Activated T-cell treated with anti-CD3 and anti-CD28 coated beads for 24 hours (primary cell): ENCODE measurements around the gene KLRC4.
"Not testable (repeated sequence)": the region's sequence is repeated elsewhere in the genome, so short reads cannot be mapped to it uniquely, and the experiment has no call there.

Experiments
- DNase-seq: peaks from one replicate; pipeline ENCODE4 v3.0.0-alpha.2; 2020; ENCODE audit warnings: low read depth

The KLRC4 gene

DNA sequence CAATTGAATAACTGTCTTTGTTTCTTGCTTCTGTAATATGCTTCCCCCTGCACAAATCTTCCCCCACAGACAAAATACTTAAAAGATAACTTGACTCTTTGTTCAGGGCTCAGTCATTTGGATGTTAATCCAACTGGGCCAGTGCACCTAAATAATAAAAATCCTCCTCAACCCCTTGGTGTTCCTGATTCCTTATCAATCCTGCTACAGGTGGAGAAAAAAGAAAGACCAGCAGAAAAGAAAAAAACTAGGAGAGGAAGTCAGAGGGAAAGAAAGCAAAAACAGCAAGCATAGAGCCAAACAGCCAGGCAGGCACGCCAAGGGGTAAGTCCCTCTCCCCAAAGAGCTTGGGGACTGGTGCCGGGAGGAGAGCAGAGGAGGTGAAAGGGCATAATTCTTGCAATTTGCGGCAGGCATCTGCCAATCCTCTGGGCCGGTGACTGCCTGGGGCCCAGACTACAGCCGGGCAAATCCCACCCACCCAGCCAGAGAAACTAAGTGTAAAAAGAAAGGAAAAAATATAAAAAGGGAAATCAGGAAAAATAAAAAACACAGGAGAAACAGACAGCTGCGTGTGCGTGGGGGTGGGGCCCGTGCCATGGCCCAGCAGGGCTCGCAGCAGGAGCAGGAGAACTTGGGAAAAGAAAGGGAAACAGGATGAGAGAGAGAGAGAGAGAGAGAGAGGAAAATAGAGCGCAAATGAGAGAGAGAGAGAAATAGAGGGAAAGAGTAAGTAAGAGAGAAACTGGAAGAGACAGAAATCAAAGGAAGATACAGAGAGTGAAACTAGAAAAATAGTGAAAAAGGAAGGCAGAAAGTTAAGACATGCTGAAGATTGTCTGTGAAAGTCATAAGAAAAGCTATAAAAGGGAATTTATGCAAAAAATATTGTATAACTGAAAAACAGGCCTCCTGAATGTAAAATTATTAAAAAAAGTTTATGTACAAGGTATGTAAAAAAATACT, 41.1 kb downstream of the KLRC4 start:
- no peak for DNase-seq

DNA sequence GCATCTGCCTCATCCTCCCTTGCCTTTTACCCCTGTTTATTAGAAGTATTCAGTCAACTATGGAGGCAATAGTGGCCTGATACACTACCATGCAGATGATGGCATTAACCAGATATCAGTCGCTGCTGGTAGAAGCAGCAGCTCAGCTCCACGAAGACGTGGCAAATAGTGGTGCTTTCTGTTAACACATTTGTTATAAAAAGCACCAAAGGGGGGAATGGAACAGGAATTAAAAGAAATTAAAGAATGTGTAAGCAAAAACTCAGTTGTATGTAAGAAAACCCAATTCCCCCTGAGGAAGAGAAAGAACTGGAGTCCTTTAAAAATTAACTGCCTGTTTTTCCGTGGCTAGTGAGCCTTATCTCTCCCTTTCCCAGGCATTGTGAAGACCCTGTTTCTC, 41.8 kb downstream of the KLRC4 start:
- DNase-seq: not testable (repeated sequence)

DNA sequence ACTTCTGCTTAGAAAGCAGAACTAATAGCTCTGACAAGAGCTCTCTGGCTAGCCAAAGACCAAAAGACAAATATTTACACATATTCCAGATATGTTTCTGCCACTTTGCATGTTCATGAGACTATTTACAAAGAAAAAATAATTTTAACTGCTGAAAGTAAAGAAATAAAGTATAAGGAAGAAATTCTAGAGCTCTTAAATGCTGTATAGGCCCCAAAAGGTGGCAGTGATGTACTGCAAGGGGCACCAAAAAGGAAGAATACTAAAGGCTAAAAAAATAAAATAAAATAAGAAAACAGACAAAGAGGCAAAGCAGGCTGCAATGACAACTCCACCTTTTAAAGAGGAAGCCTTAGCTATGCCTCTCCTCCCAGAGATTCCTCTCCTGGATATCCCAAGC, 42.7 kb downstream of the KLRC4 start:
- DNase-seq: no peak

DNA sequence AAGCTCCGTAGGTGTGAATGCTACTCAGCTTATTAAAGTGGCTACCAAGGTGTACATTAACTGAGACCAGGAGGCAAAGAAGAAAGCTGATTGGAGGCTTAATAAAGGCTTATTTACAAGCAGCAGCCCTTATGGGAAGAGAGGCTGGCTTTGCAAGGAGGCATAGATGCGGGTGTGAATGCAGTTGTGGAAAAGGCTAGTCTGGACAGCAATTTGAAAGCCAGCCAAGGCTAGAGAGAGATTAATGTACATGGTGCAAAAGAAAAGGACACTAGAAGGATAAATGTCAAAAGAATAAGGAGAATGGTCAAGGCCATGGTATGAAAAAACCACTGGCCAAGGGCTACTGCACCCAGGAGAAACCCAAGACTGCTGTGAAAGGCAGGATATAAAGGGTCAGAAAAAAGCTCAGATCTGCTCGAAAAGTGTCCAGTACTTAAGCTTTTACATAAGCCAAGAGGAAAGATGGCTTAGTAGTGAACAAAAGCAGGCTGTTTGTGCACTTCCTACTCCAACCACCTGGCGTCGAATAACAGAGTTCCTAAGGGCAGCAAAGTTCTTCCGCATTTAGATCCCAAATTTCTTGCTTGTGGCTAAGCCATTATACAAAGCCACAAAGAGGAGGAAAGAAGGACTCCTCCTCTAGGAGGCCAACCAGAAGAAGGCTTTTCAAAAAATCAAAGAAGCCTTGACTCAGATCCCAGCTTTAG, 43.7 kb downstream of the KLRC4 start:
- DNase-seq: no peak

DNA sequence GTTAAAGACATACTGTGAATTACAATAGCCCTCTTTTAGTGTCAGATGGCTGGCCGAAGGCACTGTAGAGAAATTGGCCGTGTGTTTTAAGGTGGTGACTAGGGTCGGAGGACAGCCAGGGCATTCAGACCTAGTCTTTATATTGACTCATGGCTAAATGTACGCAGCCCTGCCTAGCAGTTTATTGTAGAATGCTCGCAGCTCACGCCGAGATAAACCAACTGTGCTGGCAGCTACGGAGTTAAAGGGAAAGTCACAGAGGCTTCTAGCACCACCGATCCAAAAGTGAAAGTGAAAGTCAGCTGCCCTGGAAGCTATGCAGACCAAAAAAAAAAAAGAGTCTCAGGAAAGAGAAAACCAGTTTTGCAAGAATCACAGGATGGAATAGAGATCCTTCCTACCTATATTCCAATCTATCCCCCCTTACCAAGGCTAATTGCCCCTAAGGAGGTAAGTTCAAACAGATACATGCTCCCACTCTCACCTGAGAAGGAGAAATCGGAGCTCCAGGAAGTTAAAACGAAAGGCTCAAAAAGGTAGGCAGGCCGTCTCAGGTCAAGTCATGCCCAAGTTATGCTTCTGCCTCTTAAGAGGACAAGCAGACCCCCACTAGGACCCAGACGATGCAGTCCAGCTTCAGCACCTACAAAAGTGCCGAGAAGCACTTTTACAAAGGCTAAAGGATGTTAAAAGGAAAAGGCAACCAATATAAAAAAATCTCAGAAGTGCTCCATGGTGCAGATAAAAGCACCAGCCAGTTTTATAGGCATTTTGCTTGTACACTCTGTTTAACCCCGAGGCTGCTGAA, 44.5 kb downstream of the KLRC4 start:
- DNase-seq: peak; percentile 50

DNA sequence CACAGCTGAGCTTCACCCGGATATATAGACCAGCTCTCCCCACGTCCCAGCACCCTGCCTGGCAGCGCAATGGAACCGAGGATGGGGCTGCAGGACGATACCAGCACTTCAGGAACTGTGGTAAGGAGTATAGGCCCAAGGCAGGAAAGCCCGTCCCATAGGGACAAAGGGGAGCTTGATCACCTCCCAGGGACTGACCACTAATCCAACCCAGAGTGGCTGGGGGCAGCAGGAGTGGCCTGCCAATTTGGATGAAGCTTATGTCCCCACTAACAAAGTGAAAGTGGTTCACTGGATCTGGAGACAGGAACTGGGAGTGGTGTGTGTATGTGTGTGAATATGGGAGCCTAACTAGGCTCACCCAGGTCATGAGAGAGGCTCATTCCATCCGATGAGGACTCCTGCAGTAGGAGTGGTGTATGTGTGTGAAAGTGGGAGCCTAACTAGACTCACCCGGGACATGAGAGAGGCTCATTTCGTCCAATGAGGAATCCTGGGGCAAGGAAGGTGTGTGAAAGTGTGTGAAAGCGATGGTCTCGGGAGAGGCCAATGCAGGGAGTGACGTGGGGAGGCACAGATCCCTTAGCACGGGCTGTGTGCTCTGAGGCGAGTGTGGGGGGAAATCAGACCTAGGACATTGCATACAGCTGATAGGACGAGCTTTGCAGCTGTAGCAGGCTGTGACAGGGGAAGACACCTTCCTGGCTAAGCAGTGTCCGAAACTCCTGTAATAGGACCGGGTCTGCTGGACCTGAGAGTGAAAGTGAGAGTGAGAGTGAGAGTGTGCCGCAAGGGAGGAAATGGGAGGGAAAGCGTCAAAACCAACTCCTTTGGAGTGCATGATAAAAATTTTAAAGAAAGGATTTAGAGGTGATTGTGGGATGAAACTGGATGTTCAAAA, 45.4 kb downstream of the KLRC4 start:
- no peak for DNase-seq

DNA sequence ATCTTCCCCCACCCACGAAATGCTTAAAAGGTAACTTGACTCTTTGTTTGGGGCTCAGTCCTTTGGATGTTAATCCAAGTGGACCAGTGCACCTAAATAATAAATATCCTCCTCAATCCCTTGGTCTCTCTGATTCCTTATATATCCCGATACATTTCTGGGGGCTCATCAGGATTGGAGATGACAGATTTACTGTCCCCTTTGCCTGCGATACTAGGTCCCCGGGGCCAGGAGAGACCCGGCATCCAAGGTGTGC, 46.0 kb downstream of the KLRC4 start:
- DNase-seq: no peak

DNA sequence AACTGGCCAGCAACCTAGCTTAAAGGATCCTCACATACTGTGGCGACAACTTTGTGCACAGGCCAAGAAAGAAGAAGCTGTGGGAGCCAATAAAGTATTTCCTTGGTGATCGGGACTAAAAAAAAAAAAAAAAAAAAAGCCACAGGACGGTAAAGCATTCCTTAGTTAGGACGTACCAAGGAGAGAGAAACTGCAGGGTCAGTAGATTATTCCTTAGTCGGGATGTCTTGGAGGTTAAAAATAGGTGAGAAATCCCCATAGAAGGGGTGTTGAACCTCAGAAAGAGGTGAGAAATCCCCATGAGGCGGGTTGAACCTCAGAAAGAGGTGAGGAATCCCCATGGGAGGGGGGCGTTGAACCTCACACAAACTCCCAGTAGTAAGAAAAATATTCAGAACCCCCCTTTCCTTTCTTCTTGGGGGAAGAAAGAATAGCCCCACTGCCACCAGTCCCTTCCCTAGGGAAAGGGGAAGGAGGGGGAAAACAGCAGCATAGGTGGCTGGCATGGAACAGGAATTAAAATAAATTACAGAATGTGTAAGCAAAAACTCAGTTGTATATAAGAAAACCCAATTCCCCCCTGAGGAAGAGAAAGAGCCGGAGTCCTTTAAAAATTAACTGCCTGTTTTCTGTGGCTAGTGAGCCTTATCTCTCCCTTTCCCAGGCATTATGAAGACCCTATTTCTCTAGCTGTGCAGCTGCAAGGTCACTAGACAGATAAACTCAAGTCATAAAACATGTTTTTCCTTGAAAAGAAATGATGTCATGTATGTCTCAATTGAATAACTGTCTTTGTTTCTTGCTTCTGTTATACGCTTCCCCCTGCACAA, 46.5 kb downstream of the KLRC4 start:
- no peak for DNase-seq

DNA sequence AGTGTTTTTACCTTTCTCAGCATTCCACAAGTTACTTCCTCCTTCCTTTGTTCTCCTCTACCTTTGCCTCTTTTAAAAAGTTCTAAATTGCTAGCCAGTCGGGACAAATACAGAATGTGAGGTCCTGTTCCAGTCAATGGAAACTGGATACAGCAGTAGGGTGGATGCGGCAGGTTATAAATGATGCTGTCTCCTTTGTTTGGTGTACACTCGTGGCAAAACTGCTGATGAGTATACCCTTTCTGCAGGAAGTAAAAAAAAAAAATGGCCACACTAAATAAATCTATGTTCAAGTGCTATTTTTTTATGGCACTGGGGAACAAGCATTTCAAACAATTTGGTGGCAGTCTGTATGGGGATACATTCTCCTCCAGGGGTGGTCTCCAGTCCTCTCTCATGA, 47.2 kb downstream of the KLRC4 start:
- DNase-seq: no peak

DNA sequence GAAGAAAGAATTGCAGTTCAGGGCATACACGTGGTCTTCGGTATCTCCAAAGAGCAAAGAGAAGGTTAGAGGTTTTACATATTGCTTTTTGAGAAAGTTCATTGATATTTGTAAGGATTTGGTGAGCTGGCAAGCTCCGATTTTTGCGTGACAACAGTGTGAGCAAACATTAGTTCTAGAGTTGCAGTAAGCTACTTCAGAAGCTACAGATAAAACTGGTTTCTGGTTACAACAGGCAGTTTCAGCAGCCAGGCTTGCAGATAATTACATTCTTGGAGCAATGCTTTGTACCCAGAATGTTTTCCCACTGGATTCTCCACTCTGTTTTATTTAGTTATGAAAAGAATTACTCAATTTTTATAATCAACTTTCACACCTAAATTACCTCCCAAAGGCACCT, 47.9 kb downstream of the KLRC4 start:
- DNase-seq: no peak

DNA sequence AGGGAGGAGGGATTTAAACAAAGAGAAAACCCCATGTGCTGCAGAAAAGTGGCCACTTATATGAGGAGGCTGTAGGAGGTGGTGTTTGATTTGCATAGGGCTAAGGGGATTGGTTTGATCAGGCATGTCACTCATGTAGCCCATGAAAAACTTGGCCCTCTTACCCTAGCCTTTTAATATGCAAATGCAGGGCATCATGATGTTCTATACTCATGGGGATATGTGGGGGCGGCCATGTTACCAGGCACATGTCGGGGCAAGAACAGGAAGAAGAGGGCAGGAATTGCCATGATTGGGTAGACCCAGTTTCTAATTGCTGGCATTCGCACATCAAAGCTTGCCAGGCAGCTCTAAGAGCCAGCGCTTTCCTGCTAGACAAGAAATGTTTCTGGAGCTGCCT, 48.5 kb downstream of the KLRC4 start:
- DNase-seq: no peak

DNA sequence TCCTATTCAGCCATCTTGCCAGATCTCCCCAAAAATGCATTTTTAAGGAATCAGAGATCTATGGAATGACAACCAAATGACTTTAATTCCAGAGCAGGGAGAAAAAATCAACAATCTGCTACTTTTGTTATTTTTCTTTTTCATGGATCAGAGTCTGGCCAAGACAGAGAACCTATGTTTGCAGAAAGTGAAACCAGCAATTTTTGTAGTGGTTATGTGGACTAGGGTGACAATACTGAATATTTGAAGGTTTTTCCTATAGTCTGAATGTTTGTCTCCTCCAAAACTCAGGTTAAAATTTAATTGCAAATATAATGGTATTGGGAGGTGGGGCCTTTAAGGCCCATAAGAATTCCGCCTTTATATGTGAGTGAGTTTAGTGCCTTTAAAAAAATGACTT, 50.6 kb downstream of the KLRC4 start:
- no peak for DNase-seq

DNA sequence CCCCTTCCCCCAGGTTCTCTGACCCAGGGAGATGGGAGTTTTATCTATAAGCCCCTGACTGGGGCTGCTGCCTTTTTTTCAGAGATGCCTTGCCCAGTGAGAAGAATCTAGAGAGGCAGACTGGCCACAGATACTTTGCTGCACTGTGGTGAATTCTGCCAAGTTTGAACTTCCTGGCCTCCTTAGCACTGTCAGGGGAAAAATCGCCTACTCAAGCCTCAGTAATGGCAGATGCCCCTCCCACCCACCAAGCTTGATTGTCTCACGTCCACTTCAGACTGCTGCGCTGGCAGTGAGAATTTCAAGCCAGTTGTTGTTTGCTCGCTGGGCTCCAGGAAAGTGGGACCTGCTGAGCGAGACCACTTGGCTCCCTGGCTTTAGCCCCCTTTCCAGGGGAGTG, 51.4 kb downstream of the KLRC4 start:
- DNase-seq: no peak
